Mammary epithelial cell (primary cell): ENCODE data around the gene TAC3.

Experiments used
- EZH2 ChIP-seq: IDR thresholded peaks from 2 replicates; pipeline ENCODE4 v1.6.1; 2012; ENCODE audit warnings: low read length, inconsistent platforms, borderline replicate concordance
- TF ChIP-seq, protein P1 (sequence below), 2 donors: IDR thresholded peaks in 1 of 2; conservative IDR thresholded peaks in 1 of 2; 2 replicates each; pipeline ENCODE4 v1.5.1; 2011 to 2012; ENCODE audit warnings: inconsistent platforms in 2 of 2, low read length in 2 of 2, mild to moderate bottlenecking in 2 of 2, control low read depth in 1 of 2, low read depth in 1 of 2; ENCODE audit not compliant: insufficient read depth in 1 of 2; ENCODE audit errors: extremely low read depth in 1 of 2

DNA sequence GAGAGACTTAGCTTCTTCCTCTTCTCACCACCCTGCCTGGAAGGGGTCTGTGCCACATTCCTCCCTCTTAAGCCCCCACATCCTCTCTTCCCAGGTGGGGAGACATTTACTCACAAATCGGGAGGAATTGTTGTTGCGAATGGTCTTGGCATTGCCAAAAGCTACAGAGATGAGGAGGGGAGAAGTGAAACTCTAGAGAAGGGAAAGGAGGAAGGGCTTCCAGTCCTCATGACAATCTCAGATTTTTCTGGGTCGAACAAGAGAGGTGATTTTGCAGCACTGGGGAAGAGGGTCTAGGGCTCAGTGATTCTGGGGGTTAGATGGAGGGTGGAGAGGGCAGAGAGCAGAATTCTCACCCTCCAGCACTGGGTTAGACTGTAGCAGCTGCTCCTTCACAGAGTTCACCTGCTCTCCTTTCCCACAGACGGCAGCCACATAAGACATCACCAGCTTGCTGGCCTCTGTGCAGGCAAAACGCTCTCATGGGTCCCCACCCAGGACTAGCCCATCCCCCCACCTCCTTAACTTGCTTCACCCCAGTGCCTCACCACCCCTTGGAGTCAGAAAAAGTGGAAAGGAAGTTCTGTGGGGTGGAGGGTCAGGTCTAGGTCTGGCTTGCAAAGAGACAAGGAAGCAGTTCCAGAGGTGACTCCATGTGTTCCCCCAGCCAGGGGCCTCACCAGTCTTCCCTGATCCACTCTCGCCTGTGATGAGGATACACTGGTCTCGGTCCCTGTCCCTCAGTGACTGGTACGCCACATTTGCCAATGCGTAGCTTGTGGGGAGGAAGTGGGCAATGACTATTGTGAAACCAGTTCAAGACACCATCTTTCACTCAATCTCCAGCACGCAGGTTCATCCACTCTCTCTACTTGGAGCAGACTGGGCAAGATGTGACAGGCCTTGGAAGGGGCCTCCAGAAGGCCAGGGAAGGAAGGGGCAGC, 30.9 kb upstream of the TAC3 start:
- TF ChIP-seq, protein P1, sequence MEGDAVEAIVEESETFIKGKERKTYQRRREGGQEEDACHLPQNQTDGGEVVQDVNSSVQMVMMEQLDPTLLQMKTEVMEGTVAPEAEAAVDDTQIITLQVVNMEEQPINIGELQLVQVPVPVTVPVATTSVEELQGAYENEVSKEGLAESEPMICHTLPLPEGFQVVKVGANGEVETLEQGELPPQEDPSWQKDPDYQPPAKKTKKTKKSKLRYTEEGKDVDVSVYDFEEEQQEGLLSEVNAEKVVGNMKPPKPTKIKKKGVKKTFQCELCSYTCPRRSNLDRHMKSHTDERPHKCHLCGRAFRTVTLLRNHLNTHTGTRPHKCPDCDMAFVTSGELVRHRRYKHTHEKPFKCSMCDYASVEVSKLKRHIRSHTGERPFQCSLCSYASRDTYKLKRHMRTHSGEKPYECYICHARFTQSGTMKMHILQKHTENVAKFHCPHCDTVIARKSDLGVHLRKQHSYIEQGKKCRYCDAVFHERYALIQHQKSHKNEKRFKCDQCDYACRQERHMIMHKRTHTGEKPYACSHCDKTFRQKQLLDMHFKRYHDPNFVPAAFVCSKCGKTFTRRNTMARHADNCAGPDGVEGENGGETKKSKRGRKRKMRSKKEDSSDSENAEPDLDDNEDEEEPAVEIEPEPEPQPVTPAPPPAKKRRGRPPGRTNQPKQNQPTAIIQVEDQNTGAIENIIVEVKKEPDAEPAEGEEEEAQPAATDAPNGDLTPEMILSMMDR (conservative IDR thresholded peaks at IDR 0.05 in 1 of 2, IDR thresholded peaks at IDR 0.05 in 1 of 2; ENCODE audit: extremely low read depth in 1 of 2, insufficient read depth in 1 of 2, low read depth in 1 of 2, low read length in 2 of 2): no peak
- TF ChIP-seq EZH2: no peak
